IPS-20b (cell line): ENCODE data around the gene NLGN4Y.

ENCODE experiments used
- H3K27ac ChIP-seq: one replicate; pipeline ENCODE4 v1.5.1; 2013; ENCODE audit warnings: low read length
- H3K27me3 ChIP-seq: 2 replicates; pipeline ENCODE4 v1.6.1; 2013; ENCODE audit warnings: mild to moderate bottlenecking, low read length, inconsistent platforms; ENCODE audit not compliant: insufficient read depth
- H3K36me3 ChIP-seq: 2 replicates; pipeline ENCODE4 v1.6.1; 2013; ENCODE audit warnings: low read depth, mild to moderate bottlenecking, inconsistent platforms, low read length, moderate library complexity; ENCODE audit not compliant: insufficient read depth
- H3K4me1 ChIP-seq: 2 replicates; pipeline ENCODE4 v1.6.1; 2013; ENCODE audit warnings: mild to moderate bottlenecking, control low read depth, inconsistent platforms, low read length, moderate library complexity; ENCODE audit not compliant: insufficient read depth
- H3K4me3 ChIP-seq: 2 replicates; pipeline ENCODE4 v1.5.1; 2013; ENCODE audit warnings: mild to moderate bottlenecking, low read length, inconsistent platforms
- H3K9ac ChIP-seq: 2 replicates; pipeline ENCODE4 v1.6.1; 2013; ENCODE audit warnings: low read depth, mild to moderate bottlenecking, inconsistent platforms, low read length, moderate library complexity
- H3K9me3 ChIP-seq: 2 replicates; pipeline ENCODE4 v1.6.1; 2013; ENCODE audit warnings: mild to moderate bottlenecking, low read depth, low read length, inconsistent platforms; ENCODE audit not compliant: insufficient read depth

The NLGN4Y gene

GRCh38 chrY:14581294-14581693 is 57.0 kb downstream of the NLGN4Y start:
- Histone ChIP-seq H3K27ac (no peak overlapping the region), H3K9ac (no peak overlapping the region), H3K36me3 (peaks cover 17% of the 10 kb centered on the region; the same call in 1 of the 2 replicates), H3K4me1 (peaks cover 7% of the 10 kb centered on the region), H3K9me3 (no peaks in the 10 kb centered on the region), H3K4me3 (no peak overlapping the region), H3K27me3 (no peaks in the 10 kb centered on the region)

GRCh38 chrY:14586725-14587124 is 62.4 kb downstream of the NLGN4Y start:
- H3K4me1 ChIP-seq = peaks cover 2% of the 10 kb centered on the region
- no peak overlapping the region for H3K27ac ChIP-seq
- H3K9ac ChIP-seq = no peak overlapping the region
- H3K27me3 ChIP-seq = no peaks in the 10 kb centered on the region
- no peak overlapping the region for H3K4me3 ChIP-seq
- no peaks in the 10 kb centered on the region for H3K9me3 ChIP-seq
- H3K36me3 ChIP-seq = peaks cover 19% of the 10 kb centered on the region

GRCh38 chrY:14601372-14601771 is 77.0 kb downstream of the NLGN4Y start:
- Histone ChIP-seq H3K27me3 (no peaks in the 10 kb centered on the region), H3K9ac (no peak overlapping the region), H3K36me3 (peaks cover 5% of the 10 kb centered on the region; the same call in 1 of the 2 replicates), H3K4me3 (no peak overlapping the region), H3K27ac (no peak overlapping the region), H3K9me3 (no peaks in the 10 kb centered on the region), H3K4me1 (no peaks in the 10 kb centered on the region)

GRCh38 chrY:14617625-14618024 is 93.3 kb downstream of the NLGN4Y start:
- no peak overlapping the region for H3K4me3 ChIP-seq
- H3K27me3 ChIP-seq = no peaks in the 10 kb centered on the region
- H3K36me3 ChIP-seq = peaks cover 16% of the 10 kb centered on the region; the same call in 1 of the 2 replicates
- H3K9ac ChIP-seq = no peak overlapping the region
- H3K9me3 ChIP-seq = no peaks in the 10 kb centered on the region
- no peaks in the 10 kb centered on the region for H3K4me1 ChIP-seq
- H3K27ac ChIP-seq = no peak overlapping the region

- no peaks in the 10 kb centered on the region for H3K27me3 ChIP-seq
- H3K4me3 ChIP-seq = no peak overlapping the region
- no peaks in the 10 kb centered on the region for H3K9me3 ChIP-seq
- H3K9ac ChIP-seq = no peak overlapping the region
- no peaks in the 10 kb centered on the region for H3K4me1 ChIP-seq
- H3K27ac ChIP-seq = no peak overlapping the region
- H3K36me3 ChIP-seq = peaks cover 20% of the 10 kb centered on the region; the same call in 1 of the 2 replicates
These were observed 94.2 kb downstream of the NLGN4Y start for GRCh38 chrY:14618513-14618912.

- H3K27me3 ChIP-seq = no peaks in the 10 kb centered on the region
- peaks cover 43% of the 10 kb centered on the region for H3K36me3 ChIP-seq
These were observed 103.9 kb downstream of the NLGN4Y start for GRCh38 chrY:14628208-14628607.

GRCh38 chrY:14631676-14632075 is 107.3 kb downstream of the NLGN4Y start:
- Histone ChIP-seq H3K4me3 (no peak overlapping the region), H3K9me3 (no peaks in the 10 kb centered on the region), H3K36me3 (peaks cover 26% of the 10 kb centered on the region; the same call in 1 of the 2 replicates), H3K27ac (no peak overlapping the region), H3K27me3 (no peaks in the 10 kb centered on the region), H3K4me1 (no peaks in the 10 kb centered on the region; the same call in 1 of the 2 replicates), H3K9ac (no peak overlapping the region)

More at GRCh38 chrY:14628208-14628607, 103.9 kb downstream of the NLGN4Y start:
- Histone ChIP-seq H3K4me1 (no peaks in the 10 kb centered on the region), H3K4me3 (no peak overlapping the region), H3K27ac (no peak overlapping the region), H3K9me3 (no peaks in the 10 kb centered on the region), H3K9ac (no peak overlapping the region)

GRCh38 chrY:14633718-14634117 is 109.4 kb downstream of the NLGN4Y start:
- H3K4me1 ChIP-seq = no peaks in the 10 kb centered on the region; the same call in 1 of the 2 replicates
- no peak overlapping the region for H3K27ac ChIP-seq
- no peak overlapping the region for H3K9ac ChIP-seq
- peaks cover 30% of the 10 kb centered on the region; the same call in 1 of the 2 replicates for H3K36me3 ChIP-seq
- no peak overlapping the region for H3K4me3 ChIP-seq
- no peaks in the 10 kb centered on the region for H3K9me3 ChIP-seq
- no peaks in the 10 kb centered on the region for H3K27me3 ChIP-seq

- Histone ChIP-seq H3K9me3 (no peaks in the 10 kb centered on the region), H3K4me3 (no peak overlapping the region), H3K4me1 (no peaks in the 10 kb centered on the region; the same call in 1 of the 2 replicates), H3K36me3 (peaks cover 37% of the 10 kb centered on the region; the same call in 1 of the 2 replicates), H3K27ac (no peak overlapping the region), H3K27me3 (no peaks in the 10 kb centered on the region), H3K9ac (no peak overlapping the region)
These were observed 110.6 kb downstream of the NLGN4Y start for GRCh38 chrY:14634954-14635353.

- Histone ChIP-seq H3K4me1 (no peaks in the 10 kb centered on the region; the same call in 1 of the 2 replicates), H3K36me3 (peaks cover 37% of the 10 kb centered on the region), H3K4me3 (no peak overlapping the region), H3K27me3 (no peaks in the 10 kb centered on the region), H3K9me3 (no peaks in the 10 kb centered on the region), H3K9ac (no peak overlapping the region), H3K27ac (no peak overlapping the region)
These were observed 113.2 kb downstream of the NLGN4Y start for GRCh38 chrY:14637551-14637950.

GRCh38 chrY:14641853-14642252 is 117.5 kb downstream of the NLGN4Y start:
- Histone ChIP-seq H3K9me3 (no peaks in the 10 kb centered on the region), H3K4me1 (no peaks in the 10 kb centered on the region), H3K27me3 (no peaks in the 10 kb centered on the region), H3K36me3 (peaks cover 26% of the 10 kb centered on the region), H3K9ac (no peak overlapping the region), H3K27ac (no peak overlapping the region), H3K4me3 (no peak overlapping the region)

- Histone ChIP-seq H3K9ac (no peak overlapping the region), H3K4me3 (no peak overlapping the region), H3K27me3 (no peaks in the 10 kb centered on the region), H3K4me1 (no peaks in the 10 kb centered on the region), H3K9me3 (no peaks in the 10 kb centered on the region), H3K27ac (no peak overlapping the region), H3K36me3 (peaks cover 16% of the 10 kb centered on the region)
These were observed 120.0 kb downstream of the NLGN4Y start for GRCh38 chrY:14644157-14644952.
